A549 (cell line): ENCODE results near the gene DAZL. TPM values are rescaled to one million over a fixed set of nuclear protein-coding genes. Genes with fewer than 3 reads are reported as not detected.
A peak's percentile ranks its signal among the peaks of the same experiment; 100 is the strongest.

Experiments used
- ATAC-seq, 2 experiments: fragments of 200-7000 bp in 1 of 2; fragments of >200 bp in 1 of 2; cut with Nextera tagmentation in 1 of 2; cut with Tn5 transposase in 1 of 2; 3 replicates each; pipeline versions ENCODE4 v1.8.0 to v1.9.1; 2018 to 2020; ENCODE audit warnings: mild to moderate bottlenecking in 1 of 2, moderate library complexity in 1 of 2
- CTCF ChIA-PET: fragments of 300-600 bp; sonication (Branson Sonifier 250); formaldehyde crosslinking; extraction: SDS; loops from one replicate; lab custom pipeline; 2021; ENCODE audit warnings: antibody characterized with exemption, inconsistent platforms; lab: Yijun Ruan, JAX
- POLR2A ChIA-PET: fragments of 350-600 bp; formaldehyde crosslinking; extraction: SDS; loops from one replicate; lab custom pipeline; 2021; ENCODE audit warnings: antibody characterized with exemption, inconsistent platforms; lab: Yijun Ruan, JAX
- DNase-seq, 2 experiments: peaks; one replicate each; pipeline versions ENCODE4 v3.0.0 to v3.0.0-alpha.2; 2011 to 2016; ENCODE audit warnings: low read depth in 1 of 2, low spot score in 1 of 2
- FAIRE-seq: peaks from 2 replicates; lab custom pipeline; 2011; peaks lifted over from hg19 to GRCh38; lab: Jason Lieb, UNC
- H3K27ac ChIP-seq, 2 experiments: fragments of >200 bp; sonication (Bioruptor Twin); formaldehyde crosslinking; 3 replicates each; pipeline ENCODE4 v1.5.1; 2016 to 2017
- H3K4me1 ChIP-seq: fragments of >200 bp; sonication (Bioruptor Twin); formaldehyde crosslinking; 3 replicates; pipeline ENCODE4 v1.6.1; 2016
- H3K4me2 ChIP-seq: fragments of >200 bp; sonication (Bioruptor Twin); formaldehyde crosslinking; 3 replicates; pipeline ENCODE4 v1.6.1; 2016
- H3K4me3 ChIP-seq: fragments of >200 bp; sonication (Bioruptor Twin); formaldehyde crosslinking; 3 replicates; pipeline ENCODE4 v1.5.1; 2016
- H3K9me3 ChIP-seq: fragments of >200 bp; sonication (Bioruptor Twin); formaldehyde crosslinking; 3 replicates; pipeline ENCODE4 v1.6.1; 2016
- BHLHE40 ChIP-seq: IDR thresholded peaks from 2 replicates; pipeline ENCODE4 v1.6.1; 2012; ENCODE audit warnings: low read depth, low read length, inconsistent platforms
- CBX8 ChIP-seq: fragments of 200-600 bp; sonication (generic); IDR thresholded peaks from 2 replicates; pipeline ENCODE4 v1.6.1; 2016
- CEBPB ChIP-seq, 2 experiments: fragments of >200 bp in 1 of 2; sonication (Bioruptor Twin) in 1 of 2; formaldehyde crosslinking in 1 of 2; IDR thresholded peaks; 2 replicates each; pipeline ENCODE4 v1.6.1; 2012 to 2016
- CHD2 ChIP-seq: fragments of 150-350 bp; IDR thresholded peaks from 2 replicates; pipeline ENCODE4 v1.6.1; 2014; ENCODE audit warnings: low read length; ENCODE audit not compliant: partially characterized antibody
- E2F6 ChIP-seq: IDR thresholded peaks from 2 replicates; pipeline ENCODE4 v1.6.1; 2012; ENCODE audit warnings: low read depth, borderline replicate concordance
- EHF ChIP-seq: fragments of 250-450 bp; sonication (Bioruptor Pico); IDR thresholded peaks from 2 replicates; pipeline ENCODE4 v1.5.0; 2020; ENCODE audit warnings: mild to moderate bottlenecking
- EP300 ChIP-seq, 2 experiments: fragments of >200 bp; sonication (Bioruptor Twin); formaldehyde crosslinking; IDR thresholded peaks; 2 replicates in 1 of 2; 3 replicates in 1 of 2; pipeline ENCODE4 v1.6.1; 2016 to 2017
- FOSB ChIP-seq: fragments of 250-450 bp; sonication (Bioruptor Pico); IDR thresholded peaks from 2 replicates; pipeline ENCODE4 v1.5.0; 2020; ENCODE audit warnings: mild to moderate bottlenecking, moderate library complexity
- HDAC2 ChIP-seq: fragments of 200-600 bp; sonication (generic); IDR thresholded peaks from 2 replicates; pipeline ENCODE4 v1.6.1; 2016
- HMGXB4 ChIP-seq: fragments of 250-450 bp; sonication (Bioruptor Pico); IDR thresholded peaks from 2 replicates; pipeline ENCODE4 v1.5.0; 2021; ENCODE audit warnings: mild to moderate bottlenecking, moderate library complexity, borderline replicate concordance
- JUNB ChIP-seq: fragments of >200 bp; sonication (Bioruptor Twin); formaldehyde crosslinking; IDR thresholded peaks from 2 replicates; pipeline ENCODE4 v1.6.1; 2016
- KDM5A ChIP-seq: fragments of 200-600 bp; sonication (generic); IDR thresholded peaks from 2 replicates; pipeline ENCODE4 v1.6.1; 2016; ENCODE audit warnings: antibody characterized with exemption, mild to moderate bottlenecking
- NPAS2 ChIP-seq: fragments of 250-450 bp; sonication (Bioruptor Pico); IDR thresholded peaks from 2 replicates; pipeline ENCODE4 v1.8.0; 2022; ENCODE audit warnings: mild to moderate bottlenecking, moderate library complexity, borderline replicate concordance
- POLR2AphosphoS2 ChIP-seq: conservative IDR thresholded peaks from 2 replicates; pipeline ENCODE4 v1.6.1; 2012; ENCODE audit warnings: low read length, improper control_type of control experiment, inconsistent platforms
- RCOR1 ChIP-seq: fragments of 150-350 bp; IDR thresholded peaks from 2 replicates; pipeline ENCODE4 v1.6.1; 2014; ENCODE audit warnings: antibody characterized with exemption, low read length, low read depth
- RNF2 ChIP-seq: fragments of 200-600 bp; sonication (generic); IDR thresholded peaks from 2 replicates; pipeline ENCODE4 v1.6.1; 2016; ENCODE audit warnings: low read depth, mild to moderate bottlenecking, antibody characterized with exemption, moderate library complexity, borderline replicate concordance
- USF2 ChIP-seq: fragments of 450-650 bp; IDR thresholded peaks from 2 replicates; pipeline ENCODE4 v1.6.1; 2014; ENCODE audit warnings: antibody characterized with exemption
- ZC3H11A ChIP-seq: fragments of 450-650 bp; IDR thresholded peaks from 2 replicates; pipeline ENCODE4 v1.6.1; 2014; ENCODE audit warnings: antibody characterized with exemption, mild to moderate bottlenecking
- ZFP36 ChIP-seq: fragments of 450-650 bp; IDR thresholded peaks from 2 replicates; pipeline ENCODE4 v1.6.1; 2014; ENCODE audit warnings: borderline replicate concordance; ENCODE audit not compliant: partially characterized antibody
- ZSCAN20 ChIP-seq: fragments of 250-450 bp; sonication (Bioruptor Pico); IDR thresholded peaks from 2 replicates; pipeline ENCODE4 v1.8.0; 2022; ENCODE audit warnings: mild to moderate bottlenecking, moderate library complexity
- WGBS: methylation state at CpG from one replicate; pipeline ENCODE4 v1.1.6; 2017; ENCODE audit errors: missing lambda C conversion rate; 5-methylcytosine and 5-hydroxymethylcytosine counted together
- polyA plus RNA-seq, 4 experiments: library from polyadenylated mRNA; depleted of rRNA in 3 of 4; stranded (reverse); fragments of >200 nt; fragmentation: RNase III in 1 of 4; extraction: RNeasy Plus Mini Kit Qiagen cat#74134 plus additional on column Dnase treatment in 1 of 4; gene quantifications; 2 replicates in 3 of 4; 3 replicates in 1 of 4; pipeline ENCODE4 v1.2.3, GENCODE V29; 2011 to 2017
- TF ChIP-seq, protein P1 (sequence below): fragments of >200 bp; sonication (Bioruptor Twin); formaldehyde crosslinking; IDR thresholded peaks from 2 replicates; pipeline ENCODE4 v1.6.1; 2016
- TF ChIP-seq, protein P2 (sequence below): fragments of >200 bp; sonication (Bioruptor Twin); formaldehyde crosslinking; IDR thresholded peaks from 3 replicates; pipeline ENCODE4 v1.5.1; 2016

Gene DAZL
- polyA plus RNA-seq, 2 of the 4 experiments (the other 2 are of a cell fraction) = not detected

- POLR2A ChIA-PET = no interaction called here
- FAIRE-seq = peak; percentile 59
- no peak for TF ChIP-seq JUNB
- TF ChIP-seq CBX8 = no peak
- TF ChIP-seq, protein P1, sequence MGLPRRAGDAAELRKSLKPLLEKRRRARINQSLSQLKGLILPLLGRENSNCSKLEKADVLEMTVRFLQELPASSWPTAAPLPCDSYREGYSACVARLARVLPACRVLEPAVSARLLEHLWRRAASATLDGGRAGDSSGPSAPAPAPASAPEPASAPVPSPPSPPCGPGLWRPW = no peak
- TF ChIP-seq EHF (CRISPR knock-in tag) = no peak
- DNase-seq = no peak
- 39% methylated on average over 3 of the region's 3 CpGs for WGBS
- ATAC-seq = no peak
- H3K4me2 ChIP-seq = no peak overlapping the region
- H3K4me1 ChIP-seq = no peaks in the 10 kb centered on the region
- no peaks in the 10 kb centered on the region for H3K9me3 ChIP-seq
- no peak overlapping the region for H3K4me3 ChIP-seq
- CTCF ChIA-PET = interaction anchor here (1.0 kb wide), 1 partner anchor 9 kb away, joined by 5 read pairs; no protein-coding TSS in a partner anchor
- no peak overlapping the region for H3K27ac ChIP-seq
Observed at GRCh38 chr3:16595778-16596177, 9.4 kb downstream of the DAZL start.

DNA sequence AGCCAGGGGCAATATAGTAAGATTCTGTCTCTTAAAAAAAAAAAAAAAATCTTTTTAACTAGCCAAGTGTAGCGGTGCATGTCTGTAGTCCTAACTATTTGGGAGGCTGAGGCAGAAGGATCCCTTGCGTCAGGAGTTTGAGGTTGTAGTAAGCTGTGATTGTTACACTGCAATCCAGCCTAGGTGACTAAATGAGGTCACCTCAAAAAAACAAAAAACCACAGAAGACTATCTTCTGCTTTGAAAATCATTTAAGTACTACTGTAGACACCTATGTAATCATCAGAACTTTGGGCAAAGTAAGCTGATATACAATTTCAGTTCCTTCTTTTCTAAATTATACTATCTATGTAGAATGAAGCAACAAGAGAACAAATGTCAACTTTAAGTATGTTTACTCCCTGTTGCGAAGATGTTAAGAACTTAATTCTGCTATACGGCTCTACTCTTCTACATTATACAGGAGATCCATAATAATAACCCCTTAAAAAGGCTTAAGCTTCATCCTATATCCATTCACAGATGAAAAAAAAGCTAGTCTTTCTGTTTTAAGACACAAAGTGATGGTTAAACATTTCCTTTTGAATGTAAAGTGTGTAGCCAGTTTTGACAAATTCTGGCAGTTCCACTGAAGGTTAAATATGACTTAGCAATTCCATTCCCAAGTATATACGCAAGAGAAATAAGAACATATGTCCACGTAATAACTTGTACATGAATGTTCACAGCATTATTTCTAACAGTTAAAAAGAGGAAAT lies 15.2 kb downstream of the DAZL start:
- H3K27ac ChIP-seq = no peak overlapping the region
- no peak for DNase-seq
- no peaks in the 10 kb centered on the region for H3K9me3 ChIP-seq
- TF ChIP-seq, protein P2, sequence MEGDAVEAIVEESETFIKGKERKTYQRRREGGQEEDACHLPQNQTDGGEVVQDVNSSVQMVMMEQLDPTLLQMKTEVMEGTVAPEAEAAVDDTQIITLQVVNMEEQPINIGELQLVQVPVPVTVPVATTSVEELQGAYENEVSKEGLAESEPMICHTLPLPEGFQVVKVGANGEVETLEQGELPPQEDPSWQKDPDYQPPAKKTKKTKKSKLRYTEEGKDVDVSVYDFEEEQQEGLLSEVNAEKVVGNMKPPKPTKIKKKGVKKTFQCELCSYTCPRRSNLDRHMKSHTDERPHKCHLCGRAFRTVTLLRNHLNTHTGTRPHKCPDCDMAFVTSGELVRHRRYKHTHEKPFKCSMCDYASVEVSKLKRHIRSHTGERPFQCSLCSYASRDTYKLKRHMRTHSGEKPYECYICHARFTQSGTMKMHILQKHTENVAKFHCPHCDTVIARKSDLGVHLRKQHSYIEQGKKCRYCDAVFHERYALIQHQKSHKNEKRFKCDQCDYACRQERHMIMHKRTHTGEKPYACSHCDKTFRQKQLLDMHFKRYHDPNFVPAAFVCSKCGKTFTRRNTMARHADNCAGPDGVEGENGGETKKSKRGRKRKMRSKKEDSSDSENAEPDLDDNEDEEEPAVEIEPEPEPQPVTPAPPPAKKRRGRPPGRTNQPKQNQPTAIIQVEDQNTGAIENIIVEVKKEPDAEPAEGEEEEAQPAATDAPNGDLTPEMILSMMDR = no peak
- TF ChIP-seq ZSCAN20 (CRISPR knock-in tag) = no peak
- no peak for TF ChIP-seq BHLHE40
- no peak for TF ChIP-seq HMGXB4
- no peak for TF ChIP-seq CEBPB (IDR thresholded peaks at IDR 0.05)
- TF ChIP-seq RCOR1 = no peak
- no peak for TF ChIP-seq ZFP36
- TF ChIP-seq EP300 (IDR thresholded peaks at IDR 0.05) = no peak
- no peak for TF ChIP-seq JUNB
- no peak for TF ChIP-seq NPAS2 (CRISPR knock-in tag)
- no peak for TF ChIP-seq HDAC2
- no peak for TF ChIP-seq POLR2AphosphoS2
- TF ChIP-seq FOSB (CRISPR knock-in tag) = no peak
- no peak for TF ChIP-seq ZC3H11A
- no peak for TF ChIP-seq USF2
- TF ChIP-seq E2F6 = no peak
- TF ChIP-seq CHD2 = no peak
- TF ChIP-seq KDM5A = no peak
- no peak for TF ChIP-seq RNF2
- TF ChIP-seq, all 56 proteins: peak for 0
- ChIA-PET CTCF (interaction anchor here (1.3 kb wide), 1 partner anchor 11 kb away, joined by 4 read pairs; no protein-coding TSS in a partner anchor), POLR2A (no interaction called here)
- ATAC-seq (no peak), FAIRE-seq (no peak)
- Histone ChIP-seq H3K4me1 (no peaks in the 10 kb centered on the region), H3K4me2 (no peak overlapping the region), H3K4me3 (no peak overlapping the region)
- WGBS = 78% methylated on average over 6 of the region's 6 CpGs
